Breast epithelium (tissue), 3 donors: ENCODE results near the gene ATP1A4.

Experiments
- POLR2A ChIP-seq: fragments of 450-650 bp; IDR thresholded peaks from one replicate; pipeline ENCODE4 v1.6.1; 2016; ENCODE audit warnings: antibody characterized with exemption, mild to moderate bottlenecking, moderate library complexity
- POLR2AphosphoS5 ChIP-seq, 3 donors: sonication (generic); formaldehyde crosslinking; IDR thresholded peaks; one replicate each; pipeline ENCODE4 v1.6.1; 2017; ENCODE audit warnings: antibody characterized with exemption in 3 of 3

DNA sequence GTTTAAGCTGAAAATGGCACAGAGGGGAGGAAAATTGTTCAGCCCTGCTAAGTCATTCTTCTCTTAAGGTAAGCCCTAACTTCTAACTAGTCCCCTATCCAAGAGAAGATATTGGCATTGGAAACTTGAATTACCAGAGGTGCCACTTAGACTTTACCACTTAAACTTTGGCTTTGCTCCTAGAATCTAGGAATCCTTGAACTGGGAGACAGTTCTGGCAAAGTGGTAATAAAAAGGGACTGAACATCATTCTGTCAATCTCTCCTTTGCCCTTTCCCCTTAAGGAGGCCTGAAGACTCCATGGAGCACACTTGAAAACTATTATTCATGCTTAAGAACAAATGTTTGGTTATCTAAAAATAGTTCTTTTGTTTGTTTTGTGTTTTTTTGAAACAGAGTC lies 8.4 kb downstream of the ATP1A4 start:
- TF ChIP-seq POLR2A, result no peak
- TF ChIP-seq POLR2AphosphoS5 (IDR thresholded peaks at IDR 0.05), result no peak
